Measurements from ENCODE around the gene SPATA2L. TPM values are rescaled to one million over a fixed set of nuclear protein-coding genes. Genes with fewer than 3 reads are reported as not detected.

Gene SPATA2L
- total and polyA plus RNA-seq, 10 of the 15 experiments (the other 5 are each of a cell fraction or from before 2014, with no cell fraction given) = 0.20 to 6.9 (median 3.9) TPM; not detected in 1

DNA sequence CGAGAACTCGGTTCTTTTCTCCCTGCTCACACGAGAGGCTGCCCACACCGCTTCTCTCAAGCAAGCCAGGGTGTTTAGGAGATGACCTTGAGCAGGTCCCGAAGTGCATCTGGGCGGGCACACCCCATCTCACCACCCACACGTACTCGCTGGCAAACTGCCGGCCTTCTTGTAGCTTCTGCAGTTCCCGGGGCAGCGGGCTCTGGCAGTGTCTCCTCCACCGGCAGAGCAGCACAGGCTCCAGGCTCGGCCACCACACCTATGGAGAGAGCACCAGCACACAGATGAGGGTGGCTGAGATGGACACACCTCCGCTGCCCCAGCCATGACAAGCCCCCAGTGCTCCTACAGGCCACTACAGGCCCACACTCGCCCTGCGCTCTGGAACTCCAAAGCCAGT, 43.3 kb upstream of the SPATA2L start (continued):
- TF ChIP-seq EZH2 (IDR thresholded peaks at IDR 0.05; ENCODE audit: borderline replicate concordance, control insufficient read depth, low read depth, low read length) (no peak), ZZZ3 (IDR thresholded peaks at IDR 0.05; ENCODE audit: control insufficient read depth, insufficient read length, low read depth) (no peak), DPF2 (IDR thresholded peaks at IDR 0.05) (no peak), TCF3 (IDR thresholded peaks at IDR 0.05; ENCODE audit: borderline replicate concordance, insufficient read depth, low read depth, low read length) (no peak), BMI1 (IDR thresholded peaks at IDR 0.05; ENCODE audit: borderline replicate concordance) (no peak), WRNIP1 (IDR thresholded peaks at IDR 0.05; ENCODE audit: borderline replicate concordance, low read depth, low read length) (no peak), STAT3 (IDR thresholded peaks at IDR 0.05; ENCODE audit: low read depth, low read length) (no peak)

DNA sequence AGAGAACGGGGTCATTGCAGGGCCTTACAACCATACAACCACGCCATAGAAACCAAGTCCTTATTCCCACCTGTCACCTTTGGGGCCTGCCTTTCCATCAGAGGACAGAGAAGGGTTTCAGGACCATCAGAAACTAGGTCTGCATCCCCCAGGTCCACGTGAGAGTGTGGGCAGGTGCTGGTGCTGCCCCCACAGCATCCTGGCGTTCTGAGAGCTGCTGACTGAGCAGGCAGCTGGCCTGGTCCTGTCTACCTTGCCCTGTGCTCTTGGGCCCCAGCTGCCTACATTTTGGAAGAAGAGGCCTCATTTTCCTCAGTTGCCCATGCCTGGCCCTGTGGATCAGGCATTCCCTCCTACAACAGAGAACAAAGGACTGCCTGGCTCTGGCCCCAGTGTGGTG, 41.4 kb upstream of the SPATA2L start:
- POLR2A ChIA-PET = no interaction called here
- BruUV-seq (replicated peaks) = no TSS peak
- SMC1A ChIA-PET (ENCODE audit: uncharacterized antibody, unreplicated experiment) = no interaction called here
- intact Hi-C loops (cut with micrococcal nuclease; ENCODE audit: unreplicated experiment) (no loop called here), in situ Hi-C loops (cut with MboI) (no loop called here)
- 32% methylated on average over 3 of the region's 4 CpGs for WGBS (ENCODE audit: insufficient coverage, insufficient replicate concordance, low lambda C conversion rate, missing lambda C conversion rate)
- no peaks in the 10 kb centered on the region for H4K20me1 ChIP-seq (ENCODE audit: control insufficient read depth, insufficient read depth)
- TF ChIP-seq GABPA (IDR thresholded peaks at IDR 0.05; ENCODE audit: low read depth) (no peak), POLR2A (IDR thresholded peaks at IDR 0.05; ENCODE audit: low read depth, low read length) (peak; percentile 64), SMARCA5 (IDR thresholded peaks at IDR 0.05) (no peak)
- no peaks in the 10 kb centered on the region for H3K27me3 ChIP-seq (replicated peaks in 1 of 2; ENCODE audit: control insufficient read depth in 2 of 2, insufficient read depth in 2 of 2, low read length in 1 of 2)
- DNase-seq (ENCODE audit: low read depth, low spot score) = no peak
- no peak overlapping the region for H3K4me2 ChIP-seq (ENCODE audit: control insufficient read depth, insufficient read depth)
- no peaks in the 10 kb centered on the region for H3K79me2 ChIP-seq (ENCODE audit: control insufficient read depth, insufficient read depth, low read length)
- peaks cover 34 to 64% of the 10 kb centered on the region in 2 experiments; a peak in 3 of 4 replicates for H3K36me3 ChIP-seq (ENCODE audit: control insufficient read depth in 2 of 2, insufficient read depth in 2 of 2, low read length in 1 of 2)
- ATAC-seq = no peak
- H3K4me1 ChIP-seq (ENCODE audit: control insufficient read depth, insufficient read depth, low read length) = no peaks in the 10 kb centered on the region
- RAD21 ChIA-PET (ENCODE audit: unreplicated experiment) = no interaction called here
- no peak overlapping the region for H2AFZ ChIP-seq (ENCODE audit: control insufficient read depth, low read depth, low read length)
- H3K4me3 ChIP-seq = no peak overlapping the region
- CTCF ChIA-PET = interaction anchor here (0.9 to 2.3 kb wide), 2 partner anchors 37 to 118 kb away, joined by 3 to 5 read pairs; no protein-coding TSS in a partner anchor
- no peaks in the 10 kb centered on the region for H3K9me3 ChIP-seq (replicated peaks; ENCODE audit: control insufficient read depth, insufficient read depth, low read length)
- no peak for FAIRE-seq
- no peak overlapping the region for H3K9ac ChIP-seq (ENCODE audit: control insufficient read depth, insufficient read depth, low read length)
- H3K27ac ChIP-seq (ENCODE audit: control insufficient read depth, insufficient read depth) = no peak overlapping the region
